KBM-7 (cell line): ENCODE results near the gene HARS1.
"Not testable (repeated sequence)": the region's sequence is repeated elsewhere in the genome, so short reads cannot be mapped to it uniquely, and the experiment has no call there.

Source experiments
- DNase-seq: peaks from one replicate; pipeline ENCODE4 v3.0.0-alpha.2; 2015
- in situ Hi-C: fragments of 300-500 bp; cut with MboI; formaldehyde crosslinking; loops from 2 replicates; pipeline ENCODE4 v1.14.3; 2020; ENCODE audit warnings: low sequenced_read_pairs, low pct_unique_long_range_greater_than_20kb, mixed read lengths

Gene HARS1

GRCh38 chr5:140638898-140639147 is 52.3 kb downstream of the HARS1 start:
- in situ Hi-C loops, DNase-seq: not testable (repeated sequence)

- no peak for DNase-seq
These were observed 53.6 kb downstream of the HARS1 start for GRCh38 chr5:140637371-140638100.

GRCh38 chr5:140635291-140636257 is 55.6 kb downstream of the HARS1 start:
- in situ Hi-C loops: no loop called here
- no peak for DNase-seq

More at GRCh38 chr5:140637371-140638100, 53.6 kb downstream of the HARS1 start:
- in situ Hi-C loops: no loop called here

- in situ Hi-C loops: no loop called here
- DNase-seq: no peak
These were observed 57.1 kb downstream of the HARS1 start for GRCh38 chr5:140634103-140634502.

- DNase-seq: no peak
- in situ Hi-C loops: no loop called here
These were observed 57.7 kb downstream of the HARS1 start for GRCh38 chr5:140633501-140633900.

GRCh38 chr5:140633021-140633471 is 58.1 kb downstream of the HARS1 start, which contains the start of gene CD14:
CD14 (minus strand) TSS chr5:140633175; CDS start chr5:140633071, 104 bp downstream.
- no peak for DNase-seq

GRCh38 chr5:140632366-140633020 is 58.7 kb downstream of the HARS1 start:
- no peak for DNase-seq
- in situ Hi-C loops: no loop called here

More at GRCh38 chr5:140633021-140633471, 58.1 kb downstream of the HARS1 start, which contains the start of gene CD14:
- in situ Hi-C loops: no loop called here

- in situ Hi-C loops: no loop called here
- no peak for DNase-seq
These were observed 59.3 kb downstream of the HARS1 start for GRCh38 chr5:140631831-140632365.

- in situ Hi-C loops: no loop called here
- no peak for DNase-seq
These were observed 60.1 kb downstream of the HARS1 start for GRCh38 chr5:140631036-140631417.

GRCh38 chr5:140630292-140631035 is 60.7 kb downstream of the HARS1 start:
- no peak for DNase-seq
- in situ Hi-C loops: no loop called here

GRCh38 chr5:140628711-140629110 is 62.5 kb downstream of the HARS1 start:
- in situ Hi-C loops: no loop called here
- DNase-seq: no peak

GRCh38 chr5:140627972-140628371 is 63.2 kb downstream of the HARS1 start:
- in situ Hi-C loops: no loop called here
- no peak for DNase-seq

- in situ Hi-C loops: not testable (repeated sequence)
These were observed 66.3 kb downstream of the HARS1 start for GRCh38 chr5:140624886-140625285.

More at GRCh38 chr5:140624886-140625285, 66.3 kb downstream of the HARS1 start:
- DNase-seq: not testable (repeated sequence)
